ENCODE data around the gene TIRAP. TPM values are rescaled to one million over a fixed set of nuclear protein-coding genes. Genes with fewer than 3 reads are reported as not detected.
"Not testable (repeated sequence)": the region's sequence is repeated elsewhere in the genome, so short reads cannot be mapped to it uniquely, and the experiment has no call there.

The TIRAP gene
- total and polyA plus RNA-seq, 8 donors: 5.3 to 8.2 (median 6.3) TPM

DNA sequence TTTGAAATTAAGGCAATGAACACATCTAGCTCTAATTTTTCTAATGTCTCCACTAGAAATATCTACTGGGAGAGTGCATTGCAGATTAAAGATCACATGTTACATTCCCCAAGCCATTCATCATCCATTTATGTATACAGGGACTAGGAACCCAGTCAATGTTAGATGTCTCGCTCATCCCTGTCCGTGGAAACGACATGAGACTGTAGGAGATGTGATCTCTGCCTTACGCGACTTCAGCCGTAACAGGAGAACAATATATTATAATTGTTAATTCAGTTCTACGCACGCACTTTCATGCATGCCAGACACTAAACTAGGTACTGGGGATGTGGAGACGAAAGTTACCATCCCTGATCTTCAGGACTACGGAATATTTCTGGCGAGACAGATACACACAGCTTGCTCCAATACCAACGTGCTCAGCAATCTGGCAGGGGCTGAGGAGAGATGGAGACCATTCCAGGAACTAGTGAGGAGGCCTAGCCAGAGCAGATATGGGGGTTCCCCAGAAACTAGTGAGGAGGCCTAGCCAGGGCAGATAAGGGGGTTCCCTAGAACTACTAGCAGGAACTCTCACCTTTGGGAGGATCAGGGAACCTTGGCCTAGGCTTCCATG lies 21.7 kb downstream of the TIRAP start:
- Histone ChIP-seq H3K27me3 (no peaks in the 10 kb centered on the region), H3K9me3 (no peaks in the 10 kb centered on the region), H3K4me3 (peak overlapping the region; percentile 36 to 71 (median 59)), H3K4me1 (peaks cover 8 to 22% (median 13%) of the 10 kb centered on the region in 3 donors), H3K36me3 (no peaks in the 10 kb centered on the region), H3K27ac (peak overlapping the region in 3 of 4 donors; percentile 78 to 88 (median 82))
- FAIRE-seq (no peak), DNase-seq (peak in 2 of 6 donors; percentile 4 to 28), ATAC-seq (peak in 3 of 4 donors; percentile 3 to 31 (median 15))
- intact Hi-C loops (cut with DNase I): loop anchor here in 1 of 3 donors (5.0 kb wide), 1 partner anchor 178 kb away; no protein-coding TSS in a partner anchor
- TF ChIP-seq, protein P1, sequence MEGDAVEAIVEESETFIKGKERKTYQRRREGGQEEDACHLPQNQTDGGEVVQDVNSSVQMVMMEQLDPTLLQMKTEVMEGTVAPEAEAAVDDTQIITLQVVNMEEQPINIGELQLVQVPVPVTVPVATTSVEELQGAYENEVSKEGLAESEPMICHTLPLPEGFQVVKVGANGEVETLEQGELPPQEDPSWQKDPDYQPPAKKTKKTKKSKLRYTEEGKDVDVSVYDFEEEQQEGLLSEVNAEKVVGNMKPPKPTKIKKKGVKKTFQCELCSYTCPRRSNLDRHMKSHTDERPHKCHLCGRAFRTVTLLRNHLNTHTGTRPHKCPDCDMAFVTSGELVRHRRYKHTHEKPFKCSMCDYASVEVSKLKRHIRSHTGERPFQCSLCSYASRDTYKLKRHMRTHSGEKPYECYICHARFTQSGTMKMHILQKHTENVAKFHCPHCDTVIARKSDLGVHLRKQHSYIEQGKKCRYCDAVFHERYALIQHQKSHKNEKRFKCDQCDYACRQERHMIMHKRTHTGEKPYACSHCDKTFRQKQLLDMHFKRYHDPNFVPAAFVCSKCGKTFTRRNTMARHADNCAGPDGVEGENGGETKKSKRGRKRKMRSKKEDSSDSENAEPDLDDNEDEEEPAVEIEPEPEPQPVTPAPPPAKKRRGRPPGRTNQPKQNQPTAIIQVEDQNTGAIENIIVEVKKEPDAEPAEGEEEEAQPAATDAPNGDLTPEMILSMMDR (IDR thresholded peaks at IDR 0.05): no peak
- WGBS, 2 donors: 23 to 27% methylated on average over 12 of the region's 12 CpGs

GRCh38 chr11:126305699-126306098 lies 22.8 kb downstream of the TIRAP start:
- Histone ChIP-seq H3K36me3 (no peaks in the 10 kb centered on the region), H3K27ac (no peak overlapping the region), H3K4me3 (no peak overlapping the region), H3K4me1 (peaks cover 8 to 23% (median 13%) of the 10 kb centered on the region in 3 donors), H3K9me3 (no peaks in the 10 kb centered on the region), H3K27me3 (no peaks in the 10 kb centered on the region)
- FAIRE-seq: no peak
- peak in 1 of 6 donors; percentile 10 for DNase-seq
- no peak for ATAC-seq
- 85% methylated on average over 4 of the region's 4 CpGs for WGBS, 2 donors
- intact Hi-C loops (cut with DNase I): loop anchor here in 1 of 3 donors (5.0 kb wide), 1 partner anchor 177 kb away; no protein-coding TSS in a partner anchor
- TF ChIP-seq, protein P1 (IDR thresholded peaks at IDR 0.05): no peak

DNA sequence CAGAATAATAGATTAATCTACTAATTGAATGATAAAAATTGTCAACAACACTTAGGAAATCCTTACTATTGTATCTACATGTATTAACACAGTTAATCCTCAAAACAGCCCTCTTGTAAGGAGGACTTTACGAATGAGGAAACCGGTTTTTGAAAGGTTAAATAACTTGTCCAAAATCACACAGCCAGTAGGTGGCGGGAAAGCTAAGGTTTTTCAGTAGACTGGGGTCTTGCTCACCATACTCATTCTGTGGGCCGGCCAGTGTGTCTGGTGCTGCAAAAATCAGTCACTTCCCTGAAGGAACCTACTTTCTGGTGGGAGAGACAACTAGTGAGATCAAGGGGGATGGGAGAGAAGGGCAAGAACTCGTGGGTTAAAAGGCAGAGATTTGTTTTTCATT lies 24.8 kb downstream of the TIRAP start:
- Histone ChIP-seq H3K36me3 (no peaks in the 10 kb centered on the region), H3K27me3 (no peaks in the 10 kb centered on the region), H3K27ac (peak overlapping the region in 2 of 4 donors; percentile 30 to 61), H3K9me3 (no peaks in the 10 kb centered on the region), H3K4me3 (no peak overlapping the region), H3K4me1 (peaks cover 8 to 24% (median 13%) of the 10 kb centered on the region in 3 donors)
- no peak for FAIRE-seq
- no peak for ATAC-seq
- WGBS, 2 donors: 16 to 22% methylated on average over 5 of the region's 5 CpGs
- TF ChIP-seq, protein P1 (IDR thresholded peaks at IDR 0.05): peak in 1 of 4 donors; percentile 19
- intact Hi-C loops (cut with DNase I): loop anchor here in 1 of 3 donors (5.0 kb wide), 1 partner anchor 175 kb away; no protein-coding TSS in a partner anchor
- peak in 2 of 6 donors; percentile 37 to 51 for DNase-seq

DNA sequence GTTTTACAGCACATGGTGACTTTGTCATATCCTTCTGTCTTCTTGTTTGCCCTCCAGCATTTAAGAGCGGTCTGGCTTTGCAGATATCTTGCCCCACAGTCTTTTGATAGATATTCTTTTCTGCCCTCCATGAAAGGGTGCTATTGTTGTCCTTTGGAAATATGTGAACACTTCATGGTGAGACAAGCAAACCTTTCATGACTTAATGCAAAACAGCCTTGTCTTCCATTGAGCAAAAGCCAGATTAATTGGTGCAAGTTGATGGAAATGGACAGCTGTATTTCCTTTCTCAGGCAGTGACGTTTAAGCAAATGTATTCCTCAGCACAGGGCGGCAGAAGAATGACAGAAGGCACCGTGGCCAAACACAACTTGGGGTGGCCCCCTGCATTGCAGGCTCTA lies 25.4 kb downstream of the TIRAP start:
- Histone ChIP-seq H3K27ac (peak overlapping the region in 2 of 4 donors; percentile 30 to 61), H3K36me3 (no peaks in the 10 kb centered on the region), H3K9me3 (no peaks in the 10 kb centered on the region), H3K4me1 (peaks cover 8 to 24% (median 13%) of the 10 kb centered on the region in 3 donors), H3K4me3 (no peak overlapping the region), H3K27me3 (no peaks in the 10 kb centered on the region)
- ATAC-seq: no peak
- no peak for FAIRE-seq
- TF ChIP-seq, protein P1 (IDR thresholded peaks at IDR 0.05): no peak
- 45 to 63% methylated on average over 4 of the region's 4 CpGs for WGBS, 2 donors
- DNase-seq: peak in 1 of 6 donors; percentile 13
- intact Hi-C loops (cut with DNase I): loop anchor here in 1 of 3 donors (5.0 kb wide), 1 partner anchor 174 kb away; no protein-coding TSS in a partner anchor

- H3K9me3 ChIP-seq, H3K27me3 ChIP-seq, H3K36me3 ChIP-seq, ATAC-seq, H3K4me3 ChIP-seq, FAIRE-seq: not testable (repeated sequence)
- 85 to 89% methylated on average over 4 of the region's 4 CpGs for WGBS, 2 donors
- H3K27ac ChIP-seq: peak overlapping the region in 1 of 4 donors; percentile 61
- intact Hi-C loops (cut with DNase I): loop anchor here in 1 of 3 donors (5.0 kb wide), 1 partner anchor 174 kb away; no protein-coding TSS in a partner anchor
- DNase-seq: peak in 1 of 6 donors; percentile 12
- peaks cover 8 to 20% (median 13%) of the 10 kb centered on the region in 3 donors for H3K4me1 ChIP-seq
These were observed 25.9 kb downstream of the TIRAP start for GRCh38 chr11:126308771-126309170.

Measured in pancreas (tissue), 10 donors.